OCI-M1 (cell line): Measurements from ENCODE around the gene OBI1.
A peak's percentile ranks its signal among the peaks of the same experiment; 100 is the strongest.

Experiments
- DNase-seq: peaks from one replicate; lab custom pipeline; 2025; lab: John Stamatoyannopoulos, UW

The OBI1 gene

DNA sequence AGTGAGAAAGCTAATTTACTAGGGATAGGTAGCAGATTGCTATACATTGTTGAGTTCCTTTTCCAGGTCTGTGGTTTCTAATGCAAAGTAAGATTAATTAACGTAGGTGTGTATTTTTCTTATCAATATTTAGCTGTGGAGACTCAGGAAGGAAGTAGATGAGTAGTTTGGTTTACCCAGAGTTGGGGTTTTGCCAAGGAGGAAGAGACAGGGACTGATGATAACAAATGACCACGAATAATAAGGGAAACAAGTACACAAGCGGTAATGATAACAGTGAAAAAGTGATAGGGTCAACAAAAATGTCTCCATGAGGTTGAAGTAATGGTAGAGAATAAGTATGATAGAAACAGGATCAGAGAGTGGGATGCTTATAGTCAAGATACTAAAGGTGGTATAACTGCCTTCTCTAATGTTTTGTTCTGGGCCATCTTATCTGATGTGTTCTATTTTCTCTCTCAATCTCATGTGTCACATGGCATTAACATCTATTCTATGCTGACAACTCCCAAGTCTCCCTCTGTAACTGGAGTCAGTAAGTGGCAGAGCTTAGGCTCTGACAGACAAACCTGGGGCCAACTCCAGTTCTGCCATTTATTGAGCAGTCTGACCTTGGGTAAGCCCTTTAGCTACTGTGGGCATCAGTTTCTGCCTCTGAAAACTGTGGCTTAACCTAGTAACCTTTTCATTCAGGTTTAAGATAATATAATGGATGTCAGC, 8.8 kb downstream of the OBI1 start:
- peak; percentile 47 for DNase-seq

DNA sequence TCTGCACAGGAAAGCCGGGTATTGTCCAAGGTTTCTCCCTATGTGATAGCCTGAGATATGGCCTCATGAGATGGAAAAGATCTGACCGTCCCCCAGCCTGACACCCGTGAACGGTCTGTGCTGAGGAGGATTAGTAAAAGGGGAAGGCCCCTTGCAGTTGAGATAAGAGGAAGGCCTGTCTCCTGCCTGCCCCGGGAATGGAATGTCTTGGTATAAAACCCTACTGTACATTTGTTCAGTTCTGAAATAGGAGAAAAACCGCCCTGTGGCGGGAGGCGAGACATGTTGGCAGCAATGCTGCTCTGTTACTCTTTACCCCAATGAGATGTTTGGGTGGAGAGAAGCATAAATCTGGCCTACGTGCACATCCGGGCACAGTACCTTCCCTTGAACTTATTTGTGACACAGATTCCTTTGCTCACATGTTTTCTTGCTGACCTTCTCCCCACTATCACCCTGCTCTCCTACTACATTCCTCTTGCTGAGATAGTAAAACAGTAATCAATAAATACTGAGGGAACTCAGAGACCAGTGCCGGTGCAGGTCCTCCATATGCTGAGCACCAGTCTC, 11.8 kb downstream of the OBI1 start:
- DNase-seq = peak; percentile 91

DNA sequence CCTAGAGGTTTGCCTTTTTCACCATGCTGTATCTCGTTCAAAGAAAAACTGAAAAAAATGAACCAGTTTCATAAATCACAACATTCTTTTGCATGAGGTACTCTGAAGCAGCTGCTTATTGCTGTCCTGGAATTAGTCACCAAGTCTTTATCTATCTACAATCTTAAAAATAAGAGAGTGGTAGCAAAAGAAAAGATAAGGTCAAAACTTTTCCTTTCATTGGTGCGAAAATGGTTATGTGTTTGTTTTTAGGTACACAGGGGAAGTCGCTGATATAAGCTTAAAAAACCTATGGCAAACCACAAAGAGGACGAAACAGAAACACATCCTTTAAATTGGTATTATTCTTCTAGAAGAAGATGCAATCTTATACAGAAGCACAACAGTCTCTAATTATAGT, 20.7 kb downstream of the OBI1 start:
- no peak for DNase-seq

DNA sequence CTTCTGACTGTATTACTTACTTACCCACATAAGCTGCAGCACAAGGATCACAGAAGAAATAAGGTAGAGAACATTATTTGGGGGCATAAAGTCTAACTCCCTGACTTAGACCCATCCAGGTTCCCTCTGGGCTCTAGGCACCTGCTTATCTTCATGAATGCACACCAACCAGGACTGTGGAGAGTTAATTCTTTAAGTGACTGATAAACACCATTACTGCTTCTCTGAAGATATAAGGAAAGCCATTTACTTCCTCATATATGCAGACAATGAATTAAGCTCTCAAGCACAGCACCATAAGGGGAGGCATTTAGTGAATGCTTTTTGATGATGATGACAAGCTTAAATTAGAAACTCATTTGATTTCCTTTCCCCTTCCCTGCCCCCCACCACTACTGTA, 22.5 kb downstream of the OBI1 start:
- peak; percentile 91 for DNase-seq

DNA sequence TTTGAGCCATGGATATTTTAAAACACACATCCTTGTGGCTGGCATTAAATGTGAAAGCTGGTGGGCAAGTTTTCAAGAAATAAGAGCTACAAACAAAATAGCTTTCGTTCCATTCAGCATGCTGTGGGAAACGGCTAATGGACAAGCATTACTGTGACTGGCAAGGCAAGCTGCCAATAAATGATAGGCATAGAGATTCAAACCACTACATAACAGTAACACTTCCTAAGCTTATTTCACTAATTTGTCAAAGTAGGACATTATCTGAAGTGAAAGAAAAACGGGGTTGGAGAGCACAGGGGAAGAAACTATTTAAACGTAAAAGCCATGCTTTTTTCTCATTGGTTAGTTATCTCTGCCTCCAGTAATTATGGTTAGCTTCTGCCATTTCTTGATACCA, 26.0 kb downstream of the OBI1 start:
- peak; percentile 68 for DNase-seq

DNA sequence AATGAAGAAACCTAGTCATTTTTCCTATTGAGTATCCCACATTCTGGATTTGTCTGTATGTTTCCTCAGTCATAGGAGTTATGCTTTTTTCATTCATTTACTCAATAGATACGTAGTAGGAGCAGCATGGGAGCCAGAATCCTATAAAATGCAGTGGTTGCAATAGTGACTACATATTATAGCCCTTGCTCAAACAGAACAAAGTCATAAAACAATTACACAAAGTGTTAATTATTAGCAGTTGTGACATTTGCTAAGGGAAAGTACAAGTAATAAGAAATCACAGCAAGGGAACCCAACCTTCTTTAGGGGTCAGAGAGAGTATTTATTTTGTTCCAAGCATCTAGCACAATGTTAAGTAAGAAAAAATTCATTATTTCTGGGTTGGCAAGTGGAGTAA, 27.9 kb downstream of the OBI1 start:
- no peak for DNase-seq

DNA sequence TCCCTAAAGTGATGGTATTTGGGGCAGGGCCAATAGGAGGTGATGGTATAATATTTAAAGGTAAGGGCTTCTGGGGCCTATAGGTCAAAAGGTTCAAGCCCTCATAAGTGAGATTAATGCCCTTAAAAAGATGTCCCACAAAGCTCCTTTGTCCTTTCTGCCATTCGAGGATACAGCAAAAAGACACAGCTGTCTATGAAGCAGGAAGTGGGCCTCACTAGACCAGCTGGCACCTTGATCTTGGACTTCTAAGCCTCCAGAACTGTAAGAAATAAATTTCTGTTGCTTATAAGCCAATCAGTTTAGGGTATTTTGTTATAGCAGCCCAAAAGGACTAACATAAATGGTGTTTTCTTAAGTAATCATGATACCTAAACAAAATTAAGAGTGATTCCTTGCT, 28.4 kb downstream of the OBI1 start:
- no peak for DNase-seq

DNA sequence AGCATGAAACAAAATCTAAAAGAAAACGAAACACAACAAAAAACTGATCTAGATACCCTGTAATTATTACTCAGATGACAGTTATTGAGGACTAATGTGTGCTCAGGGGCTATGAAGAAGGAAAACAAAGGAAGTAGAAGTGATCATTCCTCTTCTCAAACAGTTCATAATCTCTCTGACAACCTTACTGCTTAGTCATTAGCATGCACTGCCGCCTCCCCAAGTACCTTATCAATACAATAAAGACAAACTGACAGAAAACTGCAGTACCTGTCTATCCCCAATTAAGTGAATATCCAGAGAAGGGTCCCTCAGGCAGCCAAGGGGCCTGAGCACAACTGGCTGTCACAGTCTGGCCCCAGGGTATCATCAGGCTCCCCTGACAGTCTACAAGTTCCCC, 33.6 kb downstream of the OBI1 start:
- DNase-seq = peak; percentile 71

DNA sequence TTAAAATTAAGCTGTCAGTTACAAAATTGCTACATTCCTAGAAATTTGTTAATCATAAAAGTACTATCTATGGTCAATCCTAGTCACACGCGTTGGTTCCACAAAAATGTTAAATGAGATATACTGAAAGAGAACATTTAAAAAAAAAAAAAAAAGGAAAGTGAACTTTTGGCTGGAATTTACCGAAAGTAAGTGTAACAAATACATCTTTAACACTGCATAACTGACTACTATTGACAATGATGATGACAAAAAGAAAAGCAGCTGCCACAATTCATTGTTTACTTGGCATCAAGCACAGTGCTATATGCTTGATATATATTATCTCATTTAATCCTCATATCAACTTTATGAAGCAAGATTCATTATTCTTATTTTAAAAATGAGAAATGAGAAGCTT, 35.8 kb downstream of the OBI1 start:
- no peak for DNase-seq

DNA sequence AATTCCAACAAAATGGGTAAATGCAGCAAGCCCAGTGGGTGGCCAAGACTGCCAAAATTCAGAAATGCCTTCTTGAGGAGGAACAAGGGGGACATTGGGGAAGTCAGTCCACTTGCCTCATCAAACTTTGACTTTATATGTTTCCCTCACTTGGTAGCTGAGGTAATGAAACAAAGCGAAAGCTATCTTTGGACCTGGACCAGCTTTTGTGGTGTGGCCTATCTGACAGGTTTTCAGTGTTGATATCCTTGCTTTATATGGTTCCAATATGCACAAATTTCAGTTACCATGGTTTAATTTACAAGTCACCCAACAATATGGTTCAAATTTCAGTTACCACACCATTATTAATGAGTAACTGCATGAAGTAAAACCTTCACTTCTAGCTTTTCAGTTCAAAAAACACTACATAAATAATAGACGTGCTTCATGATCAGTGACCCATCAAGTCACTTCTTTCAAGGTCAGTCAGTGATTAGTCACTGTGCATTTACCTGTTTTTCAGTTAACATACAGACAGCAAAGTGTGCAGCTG, 38.0 kb downstream of the OBI1 start:
- peak; percentile 23 for DNase-seq

DNA sequence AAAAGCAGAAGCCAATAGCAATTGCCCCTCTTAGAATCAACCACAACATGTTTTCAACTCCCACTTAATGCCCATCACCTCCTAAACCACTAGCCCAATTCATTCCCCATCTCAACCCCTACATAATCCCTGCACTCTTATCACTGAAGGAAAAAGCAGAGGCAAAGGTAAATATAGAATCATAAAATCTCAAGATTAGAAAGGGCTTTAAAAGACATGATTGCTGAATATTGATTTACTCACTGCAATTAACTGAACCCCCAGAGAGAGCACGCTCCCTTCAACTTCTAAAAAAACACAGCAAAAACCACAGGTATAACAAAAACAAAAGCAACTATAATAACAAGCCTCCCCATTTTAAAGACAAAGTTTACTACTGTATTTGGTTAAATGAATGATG, 40.5 kb downstream of the OBI1 start:
- DNase-seq = no peak

DNA sequence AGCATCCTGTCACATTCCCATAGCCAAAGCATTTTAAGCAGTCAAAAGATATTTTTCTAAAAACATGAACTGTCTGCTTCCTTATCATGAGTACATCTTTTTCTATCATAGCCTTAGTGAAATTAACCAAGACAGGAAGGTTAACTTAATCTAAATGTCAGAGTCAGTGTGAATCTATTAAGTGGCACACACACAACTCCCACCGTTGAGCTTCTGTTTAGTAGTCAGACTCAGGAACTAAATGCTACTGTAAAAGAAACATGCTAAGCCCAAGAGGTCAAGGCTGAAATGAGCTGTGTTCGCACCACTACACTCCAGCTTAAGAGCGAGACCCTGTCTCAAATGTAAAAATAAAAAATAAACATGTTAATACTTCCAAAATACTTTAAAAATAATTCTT, 47.9 kb downstream of the OBI1 start:
- DNase-seq = no peak

DNA sequence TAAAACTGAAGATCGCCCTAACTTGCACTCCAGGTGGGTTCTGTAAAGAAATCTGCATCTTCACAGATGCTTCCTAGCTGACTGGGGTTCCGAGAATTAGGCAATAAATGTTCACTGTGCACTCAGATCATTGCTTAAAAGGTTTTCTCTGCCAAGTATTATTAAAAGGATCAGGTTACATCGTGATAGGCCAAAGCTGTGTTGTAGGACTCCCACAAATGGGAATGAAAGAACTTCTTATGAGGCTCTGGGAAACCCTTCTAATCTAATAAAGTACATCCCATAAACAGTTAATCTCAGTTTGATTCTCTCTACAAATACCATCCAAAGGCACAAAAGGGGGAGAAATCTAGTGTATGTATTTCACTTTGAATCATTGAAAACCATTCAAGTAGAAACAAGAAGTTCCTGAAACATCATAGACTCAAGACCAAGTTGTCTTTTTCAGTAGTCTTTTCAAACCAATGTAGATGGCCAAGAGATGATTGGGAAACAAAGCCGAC, 48.5 kb downstream of the OBI1 start:
- peak; percentile 44 for DNase-seq

DNA sequence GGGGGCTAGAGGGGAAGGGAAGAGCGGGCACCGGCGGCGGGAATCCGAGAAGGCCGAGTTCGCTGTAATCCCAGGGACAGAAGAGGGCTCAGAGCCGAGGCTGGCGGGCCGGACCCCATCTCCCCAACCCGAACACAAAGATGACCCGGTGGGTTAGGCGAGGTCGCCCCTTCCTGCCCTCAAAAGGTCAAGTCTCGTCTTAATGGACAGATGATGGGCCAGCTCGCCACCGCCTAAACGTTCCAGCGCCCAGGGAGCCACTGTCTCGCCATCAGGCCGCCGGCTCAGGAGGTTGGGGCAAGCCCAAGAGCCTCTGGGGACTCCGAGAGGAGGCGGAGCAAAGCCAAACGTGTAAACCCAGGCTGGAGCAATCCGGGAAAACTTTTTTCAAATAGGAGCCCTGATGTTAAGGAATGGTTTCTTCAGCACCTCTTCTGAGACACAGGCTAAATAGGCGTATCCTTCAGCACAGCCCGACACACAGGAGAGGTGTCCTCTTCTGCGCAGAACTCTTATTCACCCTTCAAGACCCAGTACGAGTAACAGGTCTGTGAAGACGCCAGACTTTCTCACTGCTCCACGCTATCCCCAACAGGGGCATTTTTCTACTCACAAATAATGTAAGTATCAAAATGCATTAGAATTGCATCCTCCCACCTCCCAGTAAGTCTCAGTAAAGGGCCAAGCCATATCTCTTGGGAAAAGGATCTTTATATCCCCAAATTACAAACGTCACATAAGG, 49.3 kb downstream of the OBI1 start:
- no peak for DNase-seq

DNA sequence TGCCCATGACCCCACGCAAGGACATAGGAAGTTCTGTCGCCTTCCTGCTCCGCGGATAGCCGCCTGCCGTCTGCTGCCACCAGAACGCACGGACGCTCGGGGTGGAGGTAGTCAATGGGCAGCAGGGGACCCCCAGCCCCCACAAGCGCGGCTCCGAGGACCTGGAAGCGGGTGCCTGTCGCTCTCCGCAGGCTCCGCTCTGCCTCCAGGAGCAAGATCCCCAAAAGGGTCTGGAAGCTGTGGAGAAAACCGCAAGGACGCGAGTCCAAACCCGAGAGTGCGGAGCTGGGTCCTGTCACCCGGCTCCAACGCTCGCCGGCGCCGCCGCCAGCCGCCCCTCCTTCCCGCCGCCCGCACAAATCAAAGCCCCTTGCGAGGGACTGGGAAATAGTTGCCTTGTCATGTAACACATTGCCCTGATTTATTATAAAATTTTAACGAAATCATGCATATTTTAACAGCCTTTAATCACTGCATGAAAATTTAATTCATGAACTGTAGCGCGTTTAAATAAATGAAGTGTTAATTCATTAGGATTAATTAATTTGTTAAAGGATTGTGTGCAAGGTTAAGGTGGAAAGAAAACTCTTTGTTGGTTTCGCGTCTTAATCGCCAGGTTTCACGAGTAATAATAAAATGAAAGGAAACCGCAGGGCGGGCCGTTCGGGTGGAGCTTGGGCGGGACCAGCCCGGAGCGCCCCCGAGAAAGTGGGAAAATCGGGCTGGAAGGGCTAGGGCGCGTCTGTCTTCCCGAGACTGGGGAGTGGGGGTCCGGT, 50.1 kb downstream of the OBI1 start:
- no peak for DNase-seq

DNA sequence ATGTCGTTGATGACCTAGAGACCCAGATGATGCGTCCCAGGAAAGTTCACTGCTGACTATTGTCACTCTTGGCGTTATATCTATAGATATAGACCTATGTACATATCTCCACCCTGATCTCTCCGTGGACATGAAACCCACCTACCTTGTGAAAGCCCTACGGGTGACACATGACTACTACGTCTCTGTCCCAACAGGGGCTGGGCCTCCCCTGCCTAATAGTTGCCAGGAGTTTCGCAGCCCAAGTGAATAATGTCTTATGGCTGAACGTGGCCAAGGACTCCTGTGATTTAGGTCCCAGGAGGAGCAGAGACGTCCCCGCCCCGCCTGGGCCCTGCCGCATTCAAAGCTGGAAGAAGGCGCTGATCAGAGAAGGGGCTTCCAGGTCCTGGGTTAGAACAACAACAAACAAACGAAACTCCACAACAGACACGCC, 50.7 kb downstream of the OBI1 start:
- DNase-seq = no peak

DNA sequence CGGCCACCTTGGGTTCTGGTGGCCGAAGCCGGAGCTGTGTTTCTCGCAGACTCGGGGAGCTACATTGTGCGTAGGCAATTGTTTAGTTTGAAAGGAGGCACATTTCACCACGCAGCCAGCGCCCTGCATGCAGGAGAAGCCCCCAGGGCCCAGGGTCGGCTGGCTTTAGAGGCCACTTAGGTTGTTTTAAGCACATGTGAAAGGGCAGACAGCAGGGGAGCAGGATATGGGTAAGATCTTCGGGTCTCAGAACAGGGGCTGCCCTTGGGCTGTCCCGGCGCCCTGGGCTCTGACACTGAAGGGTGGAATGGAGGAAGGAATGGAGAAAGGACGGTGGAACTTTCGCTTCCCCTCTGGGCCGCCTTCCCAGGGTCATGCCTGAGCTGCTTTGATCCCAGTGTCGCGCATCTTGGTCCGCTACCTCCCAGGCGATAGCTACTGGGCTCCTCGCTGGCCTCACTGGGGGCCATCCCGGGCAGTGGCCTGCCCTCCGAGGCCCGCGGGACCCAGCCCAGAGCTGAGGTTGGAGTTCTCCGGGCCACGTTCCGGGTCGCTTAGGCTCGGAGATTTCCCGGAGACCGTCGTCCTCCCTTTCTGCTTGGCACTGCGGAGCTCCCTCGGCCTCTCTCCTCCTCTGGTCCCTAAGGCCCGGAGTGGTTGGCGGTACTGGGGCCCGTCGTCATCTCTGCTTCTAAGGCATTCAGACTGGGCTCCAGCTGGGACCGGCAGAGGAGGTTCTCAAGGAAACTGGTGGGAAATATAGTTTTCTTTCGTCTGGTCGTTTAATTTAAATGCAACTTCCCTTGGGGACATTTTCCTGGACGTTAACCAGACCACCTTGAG, 51.3 kb downstream of the OBI1 start:
- DNase-seq = no peak

DNA sequence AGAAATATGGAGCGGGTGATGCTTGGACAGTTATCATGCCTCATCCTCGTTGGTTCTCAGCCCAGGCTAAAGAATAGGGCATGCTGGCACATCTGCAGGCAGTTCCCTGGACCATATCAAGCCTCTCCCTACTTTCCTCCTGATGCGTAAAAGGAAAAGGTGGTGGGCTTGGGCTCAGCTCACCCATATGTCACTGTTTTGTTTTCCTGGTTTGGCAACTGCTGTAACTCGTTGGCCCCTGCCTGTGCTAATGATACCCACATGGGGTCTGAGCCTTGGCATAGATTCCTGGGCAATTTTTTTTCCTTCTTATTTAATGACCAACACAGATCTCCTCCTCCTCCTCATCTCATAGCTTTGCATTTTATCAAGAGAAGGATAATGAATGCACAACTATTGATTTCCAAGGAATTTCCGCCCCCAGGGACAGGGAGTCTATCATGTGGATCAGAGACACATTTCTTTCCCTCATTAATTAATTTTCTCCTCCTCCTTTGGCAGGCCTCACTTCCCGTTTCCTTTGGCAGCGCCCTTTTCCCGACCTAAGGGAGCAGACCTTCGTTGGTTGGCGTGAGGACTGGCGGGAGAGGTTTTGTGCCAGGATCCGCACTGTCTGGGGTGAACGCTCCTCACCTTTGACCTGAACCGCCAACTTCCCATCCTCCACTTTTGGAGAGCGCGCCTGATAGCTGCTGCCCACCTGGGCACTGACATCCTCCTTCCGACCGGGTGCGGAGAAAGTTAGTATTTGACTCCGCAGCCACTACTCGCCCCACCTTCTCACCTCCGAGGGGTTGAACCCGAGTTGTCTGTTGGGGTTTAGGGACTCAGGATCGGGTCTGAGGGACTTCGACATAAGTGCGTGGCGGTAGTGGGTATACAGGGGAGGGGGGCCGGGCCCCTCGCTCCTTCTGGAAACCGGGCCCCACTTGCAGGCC, 52.2 kb downstream of the OBI1 start:
- DNase-seq = no peak

DNA sequence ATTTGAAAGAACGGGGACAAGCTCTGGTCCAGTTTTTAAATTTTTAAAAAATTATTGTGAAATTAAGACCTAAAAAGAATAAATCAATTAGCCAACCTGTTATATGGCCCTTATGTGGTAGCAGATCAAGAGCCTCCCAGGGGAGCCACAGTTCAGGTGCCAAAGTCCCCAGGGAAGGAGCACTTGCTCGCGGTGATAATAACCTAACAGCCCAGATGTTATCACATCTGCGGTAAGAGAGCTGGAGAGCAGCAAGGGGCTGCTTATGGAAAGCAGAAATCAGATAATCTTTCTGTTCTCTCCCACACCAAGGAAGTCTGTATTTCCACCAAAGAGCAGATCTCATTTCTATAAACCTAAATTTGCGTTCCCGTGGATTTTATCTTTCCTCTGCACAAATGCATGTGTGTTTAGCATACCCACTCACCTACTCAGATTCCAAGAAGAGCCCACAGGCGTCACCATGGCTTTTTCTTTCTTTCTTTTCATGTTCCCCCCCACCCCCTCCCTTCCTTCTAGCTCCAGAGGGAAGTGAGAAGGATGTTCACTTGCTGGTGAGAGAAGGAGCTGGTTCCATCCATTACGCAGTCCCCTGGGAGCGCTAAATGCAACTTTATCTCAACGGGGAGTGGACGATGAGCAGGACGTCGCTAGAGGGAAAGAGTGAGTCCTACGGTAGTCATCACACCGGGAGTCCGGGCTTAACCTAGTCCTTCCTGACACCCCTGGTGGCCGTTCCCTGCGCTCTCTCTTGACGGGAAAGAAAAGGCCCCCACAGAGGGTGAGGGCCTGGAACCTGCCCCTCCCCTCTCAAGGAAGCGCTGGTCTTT, 54.0 kb downstream of the OBI1 start:
- peak; percentile 66 for DNase-seq
